Activated CD8-positive, alpha-beta memory T cell treated with anti-CD3 and anti-CD28 coated beads for 36 hours (primary cell): ENCODE measurements around the gene EXTL1. TPM values are rescaled to one million over a fixed set of nuclear protein-coding genes. Genes with fewer than 3 reads are reported as not detected.

Experiments
- CTCF ChIA-PET: fragments of 350-600 bp; sonication (Branson Sonifier 250); formaldehyde crosslinking; loops from one replicate; lab custom pipeline; 2021; ENCODE audit warnings: antibody characterized with exemption; lab: Charles Lee
- POLR2A ChIA-PET: fragments of 350-600 bp; sonication (Branson Sonifier 250); formaldehyde crosslinking; loops from one replicate; lab custom pipeline; 2021; ENCODE audit warnings: antibody characterized with exemption; lab: Charles Lee
- total RNA-seq, 2 experiments: library from RNA; stranded (reverse); gene quantifications; one replicate each; pipeline ENCODE4 v1.2.3, GENCODE V29; 2021

EXTL1 gene
- total RNA-seq, 2 experiments from 2014 or later, result not detected

GRCh38 chr1:26016953-26017545 is 4.5 kb upstream of the EXTL1 start:
- CTCF ChIA-PET, result no interaction called here
- POLR2A ChIA-PET, result interaction anchor here (0.5 kb wide), 1 partner anchor 14 kb away, joined by 5 read pairs; no protein-coding TSS in a partner anchor

- POLR2A ChIA-PET, result no interaction called here
- CTCF ChIA-PET, result interaction anchor here (0.9 to 1.0 kb wide), 2 partner anchors 16 to 122 kb away, joined by 3 read pairs; no protein-coding TSS in a partner anchor
These were observed 4.0 kb upstream of the EXTL1 start for GRCh38 chr1:26017606-26018005.

- POLR2A ChIA-PET, result no interaction called here
These were observed 1.8 kb upstream of the EXTL1 start for GRCh38 chr1:26019641-26020315.

DNA sequence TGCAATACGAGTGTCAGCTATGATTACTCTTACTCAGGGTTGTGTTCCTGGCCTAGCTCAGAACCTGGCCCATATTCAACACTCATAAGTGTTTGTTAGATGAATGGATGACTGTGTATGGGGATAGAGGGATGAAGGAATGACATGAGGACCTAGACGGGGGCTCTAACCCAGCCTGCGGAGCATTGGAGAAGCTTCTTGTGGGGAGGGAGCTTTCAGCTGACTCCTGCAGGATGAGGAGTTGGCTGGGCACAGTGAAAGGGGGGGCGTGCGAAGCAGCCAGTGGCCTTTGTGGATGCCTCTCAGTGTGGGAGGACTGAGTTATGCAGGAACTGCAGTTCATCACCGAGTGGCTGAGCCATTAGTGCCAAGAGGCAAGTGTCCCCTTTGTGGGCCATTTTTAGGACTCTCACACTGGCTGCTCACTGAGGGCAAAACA is 1.2 kb upstream of the EXTL1 start:
- CTCF ChIA-PET, result interaction anchor here (0.6 kb wide), 1 partner anchor 303 kb away, joined by 4 read pairs; no protein-coding TSS in a partner anchor
- POLR2A ChIA-PET, result no interaction called here

More at GRCh38 chr1:26019641-26020315, 1.8 kb upstream of the EXTL1 start:
- CTCF ChIA-PET, result interaction anchor here (0.6 kb wide), 1 partner anchor 302 kb away, joined by 4 read pairs; no protein-coding TSS in a partner anchor

GRCh38 chr1:26020941-26021646 is 481 bp upstream of the EXTL1 start:
- CTCF ChIA-PET, result no interaction called here
- POLR2A ChIA-PET, result no interaction called here

DNA sequence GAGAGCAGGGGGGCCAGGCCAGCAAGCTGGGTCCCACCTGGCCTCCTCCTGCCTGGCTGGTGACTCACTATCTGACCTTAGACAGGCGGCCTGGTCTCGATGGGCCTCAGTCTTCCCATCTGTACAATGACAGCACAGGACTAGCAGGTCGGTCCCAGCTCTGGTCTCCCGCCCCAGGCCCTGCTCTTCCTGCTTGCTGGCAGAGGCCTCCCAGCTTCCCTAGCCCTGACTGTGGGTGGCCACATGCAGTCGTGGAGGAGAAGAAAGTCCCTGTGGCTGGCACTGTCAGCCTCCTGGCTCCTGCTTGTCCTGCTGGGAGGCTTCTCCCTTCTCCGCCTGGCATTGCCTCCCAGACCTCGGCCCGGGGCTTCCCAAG is 817 bp downstream of the EXTL1 start:
- ChIA-PET CTCF (interaction anchor here (1.1 kb wide), 1 partner anchor 23 kb away, joined by 3 read pairs; no protein-coding TSS in a partner anchor), POLR2A (interaction anchor here (0.5 kb wide), 1 partner anchor 323 kb away, joined by 4 read pairs; no protein-coding TSS in a partner anchor)

GRCh38 chr1:26023009-26023408 is 1.4 kb downstream of the EXTL1 start:
- POLR2A ChIA-PET, result no interaction called here

DNA sequence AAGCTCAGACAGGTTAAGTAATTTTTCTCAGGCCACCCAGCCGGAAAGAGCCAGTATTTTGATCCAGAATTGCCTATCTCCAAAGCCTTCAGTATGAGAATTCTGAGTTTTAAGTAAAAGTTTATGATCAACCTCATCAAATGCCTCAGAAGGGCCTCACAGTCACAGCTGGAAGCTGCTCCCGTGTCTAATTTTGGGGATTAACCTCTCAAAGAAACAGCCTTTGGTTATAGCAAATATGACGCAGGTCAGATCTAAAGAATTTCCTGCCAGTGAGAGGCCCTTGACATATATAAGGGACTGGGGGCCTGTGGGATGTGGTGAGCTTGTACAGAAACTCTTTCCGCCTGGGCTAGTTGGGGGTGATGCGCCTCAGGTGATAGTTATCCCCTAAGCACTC is 2.3 kb downstream of the EXTL1 start:
- ChIA-PET POLR2A (no interaction called here), CTCF (interaction anchor here (1.4 kb wide), 1 partner anchor 12 kb away, joined by 3 read pairs; no protein-coding TSS in a partner anchor)

More at GRCh38 chr1:26023009-26023408, 1.4 kb downstream of the EXTL1 start:
- CTCF ChIA-PET, result interaction anchor here (1.1 kb wide), 1 partner anchor 24 kb away, joined by 3 read pairs; no protein-coding TSS in a partner anchor

GRCh38 chr1:26025060-26025459 is 3.5 kb downstream of the EXTL1 start:
- POLR2A ChIA-PET, result no interaction called here

GRCh38 chr1:26025517-26025916 is 3.9 kb downstream of the EXTL1 start:
- POLR2A ChIA-PET, result no interaction called here
- CTCF ChIA-PET, result no interaction called here

More at GRCh38 chr1:26025060-26025459, 3.5 kb downstream of the EXTL1 start:
- CTCF ChIA-PET, result interaction anchor here (1.4 kb wide), 1 partner anchor 11 kb away, joined by 3 read pairs; no protein-coding TSS in a partner anchor

DNA sequence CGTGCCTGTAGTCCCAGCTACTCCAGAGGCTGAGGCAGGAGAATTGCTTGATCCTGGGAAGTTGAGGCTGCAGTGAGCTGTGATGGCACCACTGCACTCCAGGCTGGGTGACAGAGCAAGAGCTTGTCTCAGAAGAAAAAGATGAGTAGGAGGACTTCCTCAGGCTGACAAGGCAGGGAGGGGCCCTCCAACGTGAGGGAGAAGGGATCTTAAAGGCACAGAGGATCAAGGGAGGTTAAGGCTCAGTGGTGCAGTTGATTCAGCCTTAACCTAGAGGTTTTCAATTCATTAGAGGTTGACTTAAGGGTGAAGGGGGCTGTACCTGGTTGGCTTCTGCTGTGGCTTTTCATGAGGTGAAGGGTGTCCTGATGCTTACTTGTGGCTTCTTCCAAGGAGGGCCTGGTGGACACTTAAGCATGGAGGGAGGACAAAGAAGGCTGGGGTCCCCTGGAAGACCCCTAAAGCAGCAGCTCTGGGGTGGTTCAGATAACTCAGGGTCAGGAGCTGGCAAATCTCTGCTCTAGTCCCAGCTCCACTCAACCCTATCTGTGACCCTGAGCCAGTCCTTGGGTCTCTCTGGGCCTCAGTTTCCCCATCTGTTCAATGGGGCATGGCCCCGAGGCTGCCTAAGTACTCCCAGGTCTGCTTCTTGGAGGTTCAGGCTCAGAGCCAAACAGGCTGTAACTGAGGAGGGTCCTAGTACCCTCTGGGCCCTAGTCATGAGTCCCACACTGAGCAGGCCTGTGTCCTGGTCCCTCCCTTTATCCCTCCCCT is 6.3 kb downstream of the EXTL1 start:
- CTCF ChIA-PET, result interaction anchor here (0.7 to 1.5 kb wide), 2 partner anchors 8 to 112 kb away, joined by 3 to 8 read pairs; no protein-coding TSS in a partner anchor
- POLR2A ChIA-PET, result no interaction called here

- ChIA-PET CTCF (no interaction called here), POLR2A (no interaction called here)
These were observed 7.0 kb downstream of the EXTL1 start for GRCh38 chr1:26028490-26028980.

DNA sequence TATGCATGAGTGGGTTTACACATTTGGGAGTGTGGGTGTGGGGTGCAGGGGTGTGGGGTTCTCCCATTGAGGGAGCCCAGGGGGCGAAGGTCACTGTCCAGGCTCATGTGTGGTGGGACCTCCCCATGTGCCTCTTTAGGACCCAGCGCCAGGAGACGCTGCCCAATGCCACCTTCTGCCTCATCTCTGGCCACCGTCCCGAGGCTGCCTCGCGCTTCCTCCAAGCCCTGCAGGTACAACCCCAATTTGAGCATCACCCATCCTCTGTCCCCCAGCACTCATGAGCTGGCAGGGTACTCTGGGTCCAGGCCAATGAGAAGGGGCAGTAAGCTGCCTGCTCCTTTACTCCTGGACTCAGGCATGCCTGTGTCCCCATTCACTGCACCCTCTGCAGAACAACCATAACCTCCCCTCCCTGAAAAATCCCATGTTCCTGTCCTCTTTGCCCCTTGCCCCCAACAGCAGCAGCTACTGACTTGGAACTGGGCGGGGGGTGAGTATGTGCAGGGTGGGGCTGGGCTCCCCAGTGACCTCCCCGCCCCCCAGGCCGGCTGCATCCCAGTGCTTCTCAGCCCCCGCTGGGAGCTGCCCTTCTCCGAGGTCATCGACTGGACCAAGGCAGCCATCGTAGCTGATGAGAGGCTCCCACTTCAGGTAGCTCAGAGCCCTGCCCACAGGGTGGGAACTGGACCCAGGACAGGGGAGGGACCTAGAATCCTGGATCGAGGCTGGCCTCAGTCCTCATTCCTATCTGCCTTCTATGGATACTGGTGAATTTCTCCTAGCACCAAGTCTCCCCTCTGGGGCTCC is 7.7 kb downstream of the EXTL1 start:
- POLR2A ChIA-PET, result no interaction called here
- CTCF ChIA-PET, result interaction anchor here (0.6 to 1.4 kb wide), 2 partner anchors 12 to 872 kb away, joined by 3 read pairs; no protein-coding TSS in a partner anchor

DNA sequence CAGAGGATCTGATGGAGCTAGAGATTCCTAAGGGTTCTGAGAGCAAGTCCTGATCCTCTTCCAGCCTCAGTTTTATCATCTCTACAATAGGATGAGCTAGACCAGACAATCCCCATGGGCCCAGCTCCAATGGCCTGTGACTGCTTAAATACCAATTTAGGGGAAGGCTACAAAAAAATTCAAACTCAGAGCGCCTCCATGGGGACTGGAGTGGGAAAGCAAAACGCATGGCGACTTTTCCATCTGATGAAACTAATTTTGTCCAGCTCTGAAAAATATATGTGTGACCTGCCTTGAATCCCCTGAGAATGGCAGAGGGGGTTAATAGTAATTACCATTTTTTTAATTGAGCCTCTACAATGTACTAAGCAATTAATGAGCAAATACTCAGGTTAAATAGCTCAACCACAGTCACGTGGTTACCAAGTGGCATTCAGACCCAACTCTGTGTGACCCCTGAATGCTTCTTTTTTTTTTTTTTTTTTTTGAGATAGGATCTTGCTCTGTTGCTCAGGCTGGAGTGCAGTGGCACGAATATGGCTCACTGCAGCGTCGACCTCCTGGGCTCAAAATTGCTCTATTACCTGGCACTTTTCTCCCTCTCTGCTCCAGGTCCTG is 8.4 kb downstream of the EXTL1 start:
- POLR2A ChIA-PET, result no interaction called here

DNA sequence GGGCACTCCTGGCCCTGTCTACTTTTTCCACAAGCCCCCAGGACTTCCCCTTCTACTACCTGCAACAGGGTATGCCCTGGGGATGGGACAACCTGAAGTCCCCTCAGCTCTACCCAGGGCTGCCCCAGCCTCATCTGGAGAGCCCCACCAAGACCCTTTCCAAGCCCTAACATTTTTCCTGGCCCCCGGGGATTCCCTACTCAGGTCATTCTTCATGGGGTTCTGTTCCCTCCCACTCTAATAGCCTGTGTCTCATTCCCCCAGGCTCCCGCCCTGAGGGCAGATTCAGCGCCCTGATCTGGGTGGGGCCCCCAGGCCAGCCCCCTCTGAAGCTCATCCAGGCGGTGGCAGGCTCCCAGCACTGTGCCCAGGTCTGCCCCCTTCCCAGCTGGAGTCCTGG is 9.6 kb downstream of the EXTL1 start:
- CTCF ChIA-PET, result no interaction called here

More for the DNA sequence above, 8.4 kb downstream of the EXTL1 start:
- CTCF ChIA-PET, result interaction anchor here (0.5 to 1.4 kb wide), 3 partner anchors 11 to 871 kb away, joined by 3 read pairs; no protein-coding TSS in a partner anchor

GRCh38 chr1:26031611-26032220 is 10.1 kb downstream of the EXTL1 start:
- CTCF ChIA-PET, result interaction anchor here (1.1 kb wide), 1 partner anchor 12 kb away, joined by 3 read pairs; no protein-coding TSS in a partner anchor
- POLR2A ChIA-PET, result no interaction called here

More for the DNA sequence above, 9.6 kb downstream of the EXTL1 start:
- POLR2A ChIA-PET, result no interaction called here
